ENCODE results near the gene CSNK1G1.

Gene CSNK1G1

GRCh38 chr15:64153480-64154367 is 202.2 kb downstream of the CSNK1G1 start:
- DNase-seq (ENCODE audit: low read depth in 3 of 3) = peak; percentile 79 to 92 (median 87)

- DNase-seq (ENCODE audit: low read depth in 3 of 3) = no peak
These were observed 203.2 kb downstream of the CSNK1G1 start for GRCh38 chr15:64152507-64153387.

GRCh38 chr15:64151727-64152506 is 204.1 kb downstream of the CSNK1G1 start, which contains the start of gene SNX22:
Gene SNX22, plus strand, starts transcription at chr15:64151731. Its CDS starts 45 bp downstream, at chr15:64151776.
- no peak for DNase-seq (ENCODE audit: low read depth in 3 of 3)

GRCh38 chr15:64149893-64150578 is 205.9 kb downstream of the CSNK1G1 start:
- DNase-seq (ENCODE audit: low read depth in 3 of 3) = no peak

- DNase-seq (ENCODE audit: low read depth in 3 of 3) = no peak
These were observed 206.5 kb downstream of the CSNK1G1 start for GRCh38 chr15:64149424-64149823.

GRCh38 chr15:64148581-64148980 is 207.4 kb downstream of the CSNK1G1 start:
- DNase-seq (ENCODE audit: low read depth in 3 of 3) = no peak

- no peak for DNase-seq (ENCODE audit: low read depth in 3 of 3)
These were observed 207.8 kb downstream of the CSNK1G1 start for GRCh38 chr15:64148168-64148567.

GRCh38 chr15:64146885-64147681 is 208.9 kb downstream of the CSNK1G1 start:
- DNase-seq (ENCODE audit: low read depth in 3 of 3) = no peak

- no peak for DNase-seq (ENCODE audit: low read depth in 3 of 3)
These were observed 209.5 kb downstream of the CSNK1G1 start for GRCh38 chr15:64146520-64146884.

GRCh38 chr15:64146041-64146440 is 209.9 kb downstream of the CSNK1G1 start:
- DNase-seq (ENCODE audit: low read depth in 3 of 3) = no peak

- DNase-seq (ENCODE audit: low read depth in 3 of 3) = no peak
These were observed 211.2 kb downstream of the CSNK1G1 start for GRCh38 chr15:64144565-64145281.

- no peak for DNase-seq (ENCODE audit: low read depth in 3 of 3)
These were observed 211.8 kb downstream of the CSNK1G1 start for GRCh38 chr15:64144192-64144564.

GRCh38 chr15:64143276-64143675 is 212.7 kb downstream of the CSNK1G1 start:
- no peak for DNase-seq (ENCODE audit: low read depth in 3 of 3)

- no peak for DNase-seq (ENCODE audit: low read depth in 3 of 3)
These were observed 214.0 kb downstream of the CSNK1G1 start for GRCh38 chr15:64141798-64142512.

- DNase-seq (ENCODE audit: low read depth in 3 of 3) = no peak
These were observed 217.5 kb downstream of the CSNK1G1 start for GRCh38 chr15:64138331-64138941.

GRCh38 chr15:64137226-64137833 is 218.6 kb downstream of the CSNK1G1 start:
- no peak for DNase-seq (ENCODE audit: low read depth in 3 of 3)

- no peak for DNase-seq (ENCODE audit: low read depth in 3 of 3)
These were observed 219.6 kb downstream of the CSNK1G1 start for GRCh38 chr15:64136347-64136746.

- DNase-seq (ENCODE audit: low read depth in 3 of 3) = no peak
These were observed 221.6 kb downstream of the CSNK1G1 start for GRCh38 chr15:64134345-64134829.
